IMR-90 (cell line): ENCODE data around the gene ZNF430. TPM values are rescaled to one million over a fixed set of nuclear protein-coding genes. Genes with fewer than 3 reads are reported as not detected.

Experiments
- ATAC-seq: fragments of 200-7000 bp; cut with Tn5 transposase; 2 replicates; pipeline ENCODE4 v1.9.1; 2020; ENCODE audit warnings: low read depth, mild to moderate bottlenecking, moderate library complexity
- BruUV-seq: library from RNA; stranded (reverse); fragments of 400-500 nt; replicated peaks from 2 replicates; lab custom pipeline; 2021; lab: Mats Ljungman, UMichigan
- CTCF ChIA-PET: fragments of 300-600 bp; formaldehyde crosslinking; extraction: SDS; loops from one replicate; lab custom pipeline; 2021; ENCODE audit warnings: antibody characterized with exemption; lab: Yijun Ruan, JAX
- POLR2A ChIA-PET: fragments of 300-600 bp; sonication (Branson Sonifier 250); formaldehyde crosslinking; loops from one replicate; lab custom pipeline; 2022; ENCODE audit warnings: antibody characterized with exemption; ENCODE audit not compliant: unreplicated experiment; lab: Charles Lee
- DNase-seq: peaks from one replicate; pipeline ENCODE4 v3.0.0; 2013
- H2AFZ ChIP-seq: replicated peaks from 2 replicates; pipeline ENCODE3; 2013; ENCODE audit warnings: low read length, mild to moderate bottlenecking; ENCODE audit not compliant: poor library complexity
- H2AK5ac ChIP-seq: 2 replicates; pipeline ENCODE4 v1.6.1; 2013; ENCODE audit warnings: low read depth, low read length, inconsistent platforms
- H2AK9ac ChIP-seq: replicated peaks from 2 replicates; pipeline ENCODE3; 2013; ENCODE audit warnings: mild to moderate bottlenecking, low read depth, low read length, moderate library complexity; ENCODE audit not compliant: poor library complexity
- H2BK120ac ChIP-seq: 2 replicates; pipeline ENCODE4 v1.6.1; 2013; ENCODE audit warnings: low read depth, low read length, inconsistent platforms
- H2BK15ac ChIP-seq: 3 replicates; pipeline ENCODE4 v1.6.1; 2013; ENCODE audit warnings: low read depth, low read length, inconsistent platforms
- H2BK20ac ChIP-seq: 2 replicates; pipeline ENCODE4 v1.6.1; 2013; ENCODE audit warnings: low read depth, mild to moderate bottlenecking, inconsistent platforms, low read length, moderate library complexity
- H2BK5ac ChIP-seq: 2 replicates; pipeline ENCODE4 v1.6.1; 2013; ENCODE audit warnings: mild to moderate bottlenecking, low read depth, low read length, inconsistent platforms; ENCODE audit not compliant: poor library complexity, severe bottlenecking
- H3K14ac ChIP-seq: replicated peaks from 2 replicates; pipeline ENCODE4 v1.6.1; 2013; ENCODE audit warnings: low read depth, low read length, inconsistent platforms
- H3K18ac ChIP-seq: 2 replicates; pipeline ENCODE4 v1.6.1; 2013; ENCODE audit warnings: low read depth, low read length, control low read depth
- H3K23ac ChIP-seq: 2 replicates; pipeline ENCODE4 v1.6.1; 2013; ENCODE audit warnings: low read depth, low read length, inconsistent platforms
- H3K27ac ChIP-seq: 2 replicates; pipeline ENCODE4 v1.5.1; 2013; ENCODE audit warnings: mild to moderate bottlenecking, control low read depth, low read length; ENCODE audit not compliant: insufficient read depth
- H3K27me3 ChIP-seq: 2 replicates; pipeline ENCODE4 v1.6.1; 2013; ENCODE audit warnings: low read length; ENCODE audit not compliant: control insufficient read depth, insufficient read depth
- H3K36me3 ChIP-seq: 2 replicates; pipeline ENCODE4 v1.6.1; 2013; ENCODE audit warnings: low read length, mixed read lengths; ENCODE audit not compliant: control insufficient read depth, insufficient read depth
- H3K4ac ChIP-seq: 2 replicates; pipeline ENCODE4 v1.6.1; 2013; ENCODE audit warnings: low read depth, low read length, inconsistent platforms
- H3K4me1 ChIP-seq: 2 replicates; pipeline ENCODE4 v1.6.1; 2013; ENCODE audit warnings: low read length, mixed read lengths; ENCODE audit not compliant: control insufficient read depth, insufficient read depth
- H3K4me2 ChIP-seq: 2 replicates; pipeline ENCODE4 v1.6.1; 2013; ENCODE audit warnings: low read depth, mild to moderate bottlenecking, control low read depth, low read length, moderate library complexity
- H3K4me3 ChIP-seq: 2 replicates; pipeline ENCODE4 v1.5.1; 2013; ENCODE audit warnings: low read depth, mild to moderate bottlenecking, control low read depth, low read length, moderate library complexity; ENCODE audit not compliant: insufficient read depth
- H3K56ac ChIP-seq: 2 replicates; pipeline ENCODE4 v1.6.1; 2013; ENCODE audit warnings: low read length, inconsistent platforms; ENCODE audit not compliant: insufficient read depth; ENCODE audit errors: extremely low read depth
- H3K79me1 ChIP-seq, 2 experiments: 2 replicates each; pipeline ENCODE4 v1.6.1; 2013; ENCODE audit warnings: low read length in 2 of 2, inconsistent platforms in 1 of 2, low read depth in 1 of 2
- H3K9ac ChIP-seq: 2 replicates; pipeline ENCODE4 v1.6.1; 2013; ENCODE audit warnings: low read depth, low read length, control low read depth
- H3K9me1 ChIP-seq: 2 replicates; pipeline ENCODE4 v1.6.1; 2013; ENCODE audit warnings: low read length, inconsistent platforms; ENCODE audit not compliant: insufficient read depth
- H3K9me3 ChIP-seq: 2 replicates; pipeline ENCODE4 v1.6.1; 2013; ENCODE audit warnings: low read length; ENCODE audit not compliant: control insufficient read depth, insufficient read depth
- H4K20me1 ChIP-seq: 2 replicates; pipeline ENCODE4 v1.6.1; 2013; ENCODE audit warnings: low read length, inconsistent platforms; ENCODE audit not compliant: insufficient read depth
- H4K5ac ChIP-seq: 2 replicates; pipeline ENCODE4 v1.6.1; 2013; ENCODE audit warnings: mild to moderate bottlenecking, low read depth, low read length, control low read depth
- H4K8ac ChIP-seq, 2 experiments: 2 replicates each; pipeline ENCODE4 v1.6.1; 2013; ENCODE audit warnings: low read depth in 2 of 2, low read length in 2 of 2, control low read depth in 1 of 2, inconsistent platforms in 1 of 2
- H4K91ac ChIP-seq: 2 replicates; pipeline ENCODE4 v1.6.1; 2013; ENCODE audit warnings: low read depth, low read length, inconsistent platforms; ENCODE audit not compliant: insufficient read depth
- BHLHE40 ChIP-seq: fragments of 150-350 bp; IDR thresholded peaks from 2 replicates; pipeline ENCODE4 v1.6.1; 2016; ENCODE audit warnings: mild to moderate bottlenecking, low read depth, low read length
- CEBPB ChIP-seq: IDR thresholded peaks from 2 replicates; pipeline ENCODE4 v1.6.1; 2012; ENCODE audit warnings: low read depth, low read length, improper control_type of control experiment
- CHD1 ChIP-seq: IDR thresholded peaks from 2 replicates; pipeline ENCODE4 v1.6.1; 2012; ENCODE audit warnings: low read depth, low read length, improper control_type of control experiment
- FOS ChIP-seq: fragments of 150-350 bp; IDR thresholded peaks from 2 replicates; pipeline ENCODE4 v1.6.1; 2016; ENCODE audit warnings: low read depth, low read length
- MAFK ChIP-seq: IDR thresholded peaks from 2 replicates; pipeline ENCODE4 v1.6.1; 2012; ENCODE audit warnings: low read depth, low read length, improper control_type of control experiment
- MAZ ChIP-seq: IDR thresholded peaks from 2 replicates; pipeline ENCODE4 v1.6.1; 2012; ENCODE audit warnings: low read depth, mild to moderate bottlenecking, low read length, improper control_type of control experiment, moderate library complexity, borderline replicate concordance
- MXI1 ChIP-seq: IDR thresholded peaks from 2 replicates; pipeline ENCODE4 v1.6.1; 2012; ENCODE audit warnings: low read depth, mild to moderate bottlenecking, low read length, moderate library complexity, borderline replicate concordance
- NFE2L2 ChIP-seq: fragments of 150-350 bp; IDR thresholded peaks from 2 replicates; pipeline ENCODE4 v1.6.1; 2016; ENCODE audit warnings: low read depth, mild to moderate bottlenecking, low read length
- POLR2A ChIP-seq: IDR thresholded peaks from 2 replicates; pipeline ENCODE4 v1.6.1; 2012; ENCODE audit warnings: mild to moderate bottlenecking, low read depth, low read length
- RAD21 ChIP-seq: IDR thresholded peaks from 2 replicates; pipeline ENCODE4 v1.6.1; 2012; ENCODE audit warnings: low read length, improper control_type of control experiment
- RCOR1 ChIP-seq: IDR thresholded peaks from 2 replicates; pipeline ENCODE4 v1.6.1; 2012; ENCODE audit warnings: mild to moderate bottlenecking, low read length, improper control_type of control experiment; ENCODE audit not compliant: insufficient replicate concordance
- RFX5 ChIP-seq: IDR thresholded peaks from 2 replicates; pipeline ENCODE4 v1.8.0; 2012; ENCODE audit warnings: low read depth, mild to moderate bottlenecking, low read length, moderate library complexity
- SMC3 ChIP-seq: fragments of 150-350 bp; IDR thresholded peaks from 2 replicates; pipeline ENCODE4 v1.6.1; 2016; ENCODE audit warnings: low read depth, mild to moderate bottlenecking, antibody characterized with exemption, low read length, moderate library complexity
- WGBS, 2 experiments: methylation state at CpG; one replicate each; pipeline versions ENCODE4 v1.1.5 to v1.1.7; 2013; ENCODE audit warnings: missing lambda C conversion rate in 2 of 2; ENCODE audit not compliant: insufficient read length in 1 of 2; ENCODE audit errors: extremely low coverage in 2 of 2; 5-methylcytosine and 5-hydroxymethylcytosine counted together
- dilution Hi-C: fragments of 300-500 bp; cut with HindIII; formaldehyde crosslinking; loops from one replicate; pipeline ENCODE4 v1.14.3; 2018; ENCODE audit warnings: low sequenced_read_pairs; ENCODE audit not compliant: unreplicated experiment
- in situ Hi-C: fragments of 300-500 bp; cut with MboI; formaldehyde crosslinking; loops from 3 replicates; pipeline ENCODE4 v1.14.3; 2019; ENCODE audit warnings: low sequenced_read_pairs, inconsistent platforms, mixed read lengths
- intact Hi-C: fragments of 100-400 bp; cut with micrococcal nuclease; formaldehyde crosslinking; loops from 2 replicates; pipeline ENCODE4 v1.10.0; 2022
- polyA plus RNA-seq, 3 experiments: library from polyadenylated mRNA; depleted of rRNA; stranded (reverse); fragments of >200 nt; gene quantifications; 2 replicates each; pipeline ENCODE4 v1.2.3, GENCODE V29; 2012; ENCODE audit warnings: low replicate concordance in 1 of 3
- total RNA-seq: library from RNA; depleted of rRNA; stranded (reverse); fragments of >200 nt; gene quantifications from 2 replicates; pipeline ENCODE4 v1.2.3, GENCODE V29; 2012
- TF ChIP-seq, protein P1 (sequence below): conservative IDR thresholded peaks from 2 replicates; pipeline ENCODE4 v1.5.1; 2012; ENCODE audit warnings: mild to moderate bottlenecking, low read depth, low read length, improper control_type of control experiment
- TF ChIP-seq, protein P2 (sequence below): fragments of 150-350 bp; IDR thresholded peaks from 2 replicates; pipeline ENCODE4 v1.6.1; 2016; ENCODE audit warnings: low read depth, mild to moderate bottlenecking, low read length, moderate library complexity, borderline replicate concordance
- TF ChIP-seq, protein P3 (sequence below): fragments of 150-350 bp; IDR thresholded peaks from 2 replicates; pipeline ENCODE4 v1.6.1; 2017; ENCODE audit warnings: mild to moderate bottlenecking, antibody characterized with exemption, low read length, low read depth

ZNF430 gene
- total and polyA plus RNA-seq, 2 of the 4 experiments (the other 2 are of a cell fraction), result 5.4 to 8.4 TPM

DNA sequence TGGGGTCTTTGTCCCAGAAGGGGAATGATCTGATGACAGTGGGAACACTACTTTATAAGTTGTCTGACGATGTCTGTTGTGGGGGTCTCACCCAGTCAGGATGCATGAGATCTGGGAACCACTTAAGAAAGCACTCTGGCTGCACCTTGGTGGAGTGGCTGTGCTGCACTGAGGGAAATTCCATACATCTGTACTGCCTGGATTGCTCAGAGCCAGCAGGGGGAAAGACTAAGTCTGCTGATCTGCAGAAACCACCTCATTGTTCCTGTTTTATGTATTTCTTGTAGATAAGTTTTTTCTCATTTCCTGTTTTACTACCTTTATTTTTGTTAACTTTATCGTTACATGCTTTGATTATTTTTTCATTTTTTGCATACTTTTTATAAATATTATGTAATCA, 27.3 kb downstream of the ZNF430 start:
- Histone ChIP-seq H4K5ac (no peak overlapping the region), H3K9me1 (no peaks in the 10 kb centered on the region), H2BK5ac (no peak overlapping the region), H3K14ac (no peak overlapping the region), H2AK9ac (no peak overlapping the region), H3K4ac (no peak overlapping the region), H2AFZ (no peak overlapping the region), H3K4me3 (no peak overlapping the region), H3K4me2 (no peak overlapping the region), H4K91ac (no peak overlapping the region), H2BK15ac (no peak overlapping the region), H2BK120ac (no peak overlapping the region), H3K27me3 (no peaks in the 10 kb centered on the region), H3K27ac (no peak overlapping the region), H3K9ac (no peak overlapping the region), H3K4me1 (no peaks in the 10 kb centered on the region), H3K56ac (no peak overlapping the region), H4K8ac (no peak overlapping the region), H3K9me3 (peaks cover 9% of the 10 kb centered on the region; the same call in 1 of the 2 replicates), H3K18ac (no peak overlapping the region), H3K79me1 (peaks cover 2% of the 10 kb centered on the region in 2 experiments; a peak in 2 of 4 replicates), H4K20me1 (no peaks in the 10 kb centered on the region), H3K23ac (no peak overlapping the region), H2AK5ac (no peak overlapping the region), H3K36me3 (peaks cover 8% of the 10 kb centered on the region), H2BK20ac (no peak overlapping the region)
- POLR2A ChIA-PET, result no interaction called here
- in situ Hi-C loops, result no loop called here
- TF ChIP-seq NFE2L2, result no peak
- TF ChIP-seq CHD1, result no peak
- TF ChIP-seq POLR2A, result no peak
- TF ChIP-seq RFX5, result no peak
- TF ChIP-seq RAD21, result no peak
- no peak for TF ChIP-seq MAZ
- TF ChIP-seq CEBPB, result no peak
- no peak for TF ChIP-seq MAFK
- TF ChIP-seq SMC3, result no peak
- no peak for TF ChIP-seq BHLHE40
- TF ChIP-seq, protein P1, sequence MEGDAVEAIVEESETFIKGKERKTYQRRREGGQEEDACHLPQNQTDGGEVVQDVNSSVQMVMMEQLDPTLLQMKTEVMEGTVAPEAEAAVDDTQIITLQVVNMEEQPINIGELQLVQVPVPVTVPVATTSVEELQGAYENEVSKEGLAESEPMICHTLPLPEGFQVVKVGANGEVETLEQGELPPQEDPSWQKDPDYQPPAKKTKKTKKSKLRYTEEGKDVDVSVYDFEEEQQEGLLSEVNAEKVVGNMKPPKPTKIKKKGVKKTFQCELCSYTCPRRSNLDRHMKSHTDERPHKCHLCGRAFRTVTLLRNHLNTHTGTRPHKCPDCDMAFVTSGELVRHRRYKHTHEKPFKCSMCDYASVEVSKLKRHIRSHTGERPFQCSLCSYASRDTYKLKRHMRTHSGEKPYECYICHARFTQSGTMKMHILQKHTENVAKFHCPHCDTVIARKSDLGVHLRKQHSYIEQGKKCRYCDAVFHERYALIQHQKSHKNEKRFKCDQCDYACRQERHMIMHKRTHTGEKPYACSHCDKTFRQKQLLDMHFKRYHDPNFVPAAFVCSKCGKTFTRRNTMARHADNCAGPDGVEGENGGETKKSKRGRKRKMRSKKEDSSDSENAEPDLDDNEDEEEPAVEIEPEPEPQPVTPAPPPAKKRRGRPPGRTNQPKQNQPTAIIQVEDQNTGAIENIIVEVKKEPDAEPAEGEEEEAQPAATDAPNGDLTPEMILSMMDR, result no peak
- TF ChIP-seq, protein P2, sequence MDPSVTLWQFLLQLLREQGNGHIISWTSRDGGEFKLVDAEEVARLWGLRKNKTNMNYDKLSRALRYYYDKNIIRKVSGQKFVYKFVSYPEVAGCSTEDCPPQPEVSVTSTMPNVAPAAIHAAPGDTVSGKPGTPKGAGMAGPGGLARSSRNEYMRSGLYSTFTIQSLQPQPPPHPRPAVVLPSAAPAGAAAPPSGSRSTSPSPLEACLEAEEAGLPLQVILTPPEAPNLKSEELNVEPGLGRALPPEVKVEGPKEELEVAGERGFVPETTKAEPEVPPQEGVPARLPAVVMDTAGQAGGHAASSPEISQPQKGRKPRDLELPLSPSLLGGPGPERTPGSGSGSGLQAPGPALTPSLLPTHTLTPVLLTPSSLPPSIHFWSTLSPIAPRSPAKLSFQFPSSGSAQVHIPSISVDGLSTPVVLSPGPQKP, result no peak
- TF ChIP-seq, protein P3, sequence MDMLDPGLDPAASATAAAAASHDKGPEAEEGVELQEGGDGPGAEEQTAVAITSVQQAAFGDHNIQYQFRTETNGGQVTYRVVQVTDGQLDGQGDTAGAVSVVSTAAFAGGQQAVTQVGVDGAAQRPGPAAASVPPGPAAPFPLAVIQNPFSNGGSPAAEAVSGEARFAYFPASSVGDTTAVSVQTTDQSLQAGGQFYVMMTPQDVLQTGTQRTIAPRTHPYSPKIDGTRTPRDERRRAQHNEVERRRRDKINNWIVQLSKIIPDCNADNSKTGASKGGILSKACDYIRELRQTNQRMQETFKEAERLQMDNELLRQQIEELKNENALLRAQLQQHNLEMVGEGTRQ, result no peak
- TF ChIP-seq MXI1, result no peak
- no peak for TF ChIP-seq FOS
- TF ChIP-seq RCOR1, result no peak
- no CpG with 5 or more reads among the region's 2 CpGs for WGBS, 2 experiments
- no peak for ATAC-seq
- intact Hi-C loops, result no loop called here
- DNase-seq, result no peak
- CTCF ChIA-PET, result no interaction called here
- BruUV-seq, result no TSS peak
- dilution Hi-C loops, result no loop called here
